ENCODE results near the gene SRSF7. TPM values are rescaled to one million over a fixed set of nuclear protein-coding genes. Genes with fewer than 3 reads are reported as not detected.

SRSF7 gene
- total and polyA plus RNA-seq, 2 donors (not counting 1 experiment from before 2014, with no cell fraction given): 283 to 505 TPM

DNA sequence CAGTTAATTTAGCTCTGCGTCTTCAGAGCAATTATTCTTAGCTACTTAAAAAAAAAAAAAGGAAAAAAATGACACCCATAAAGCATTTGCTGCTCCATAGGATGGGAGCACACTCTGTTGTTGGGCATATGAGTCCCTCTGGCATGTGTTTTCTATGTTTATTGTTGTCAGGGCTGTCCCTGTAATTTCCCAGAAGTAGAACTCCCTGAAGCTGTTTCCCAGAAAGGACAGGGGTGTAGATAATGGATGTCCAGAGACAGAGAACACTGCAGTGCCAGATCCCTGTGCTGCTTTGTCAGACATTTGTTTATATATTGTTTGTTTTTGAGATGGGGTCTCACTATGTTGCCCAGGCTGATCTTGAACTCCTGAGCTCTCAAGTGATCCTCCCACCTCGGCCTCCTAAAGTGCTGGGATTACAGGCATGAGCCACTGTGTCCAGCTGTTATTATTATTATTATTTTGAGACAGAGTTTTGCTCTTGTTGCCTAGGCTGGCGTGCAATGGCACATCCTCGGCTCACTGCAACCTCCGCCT lies 52.6 kb downstream of the SRSF7 start:
- H3K9me3 ChIP-seq (ENCODE audit: control extremely low read depth in 1 of 3, control insufficient read depth in 2 of 3, insufficient read depth in 1 of 3, low read length in 2 of 3): no peaks in the 10 kb centered on the region
- intact Hi-C loops (cut with micrococcal nuclease): no loop called here
- no peak overlapping the region for H3K9ac ChIP-seq (ENCODE audit: low read length)
- no peaks in the 10 kb centered on the region for H3K9me3 Mint-ChIP-seq (ENCODE audit: insufficient read depth)
- H4K20me1 ChIP-seq (ENCODE audit: control insufficient read depth, insufficient read depth, low read length, poor library complexity, severe bottlenecking): no peaks in the 10 kb centered on the region
- H3K4me1 ChIP-seq (ENCODE audit: control insufficient read depth in 2 of 2, insufficient read depth in 2 of 2, low read length in 2 of 2): no peaks in the 10 kb centered on the region
- ATAC-seq (ENCODE audit: low read depth) (no peak), DNase-seq (no peak)
- no peak overlapping the region for H3K4me2 ChIP-seq (replicated peaks; ENCODE audit: low read depth, low read length, poor library complexity, severe bottlenecking)
- no peak overlapping the region for H3K27ac Mint-ChIP-seq
- 90% methylated on average over 2 of the region's 5 CpGs for WGBS (ENCODE audit: insufficient coverage)
- no peak overlapping the region for H3K4me3 Mint-ChIP-seq
- ChIA-PET POLR2A (no interaction called here), CTCF (no interaction called here)
- H3K4me1 Mint-ChIP-seq: peaks cover 3% of the 10 kb centered on the region
- H3K79me2 ChIP-seq (ENCODE audit: control insufficient read depth, insufficient read depth, low read length): no peaks in the 10 kb centered on the region
- H3K27ac ChIP-seq (ENCODE audit: low read length in 2 of 2): no peak overlapping the region
- no peaks in the 10 kb centered on the region for H3K27me3 Mint-ChIP-seq
- no peaks in the 10 kb centered on the region for H3K36me3 ChIP-seq (replicated peaks in 1 of 2; ENCODE audit: control extremely low read depth in 1 of 2, control insufficient read depth in 1 of 2, extremely low read depth in 1 of 2, insufficient read depth in 2 of 2, low read length in 1 of 2)
- no peak overlapping the region for H3K4me3 ChIP-seq (ENCODE audit: control extremely low read depth in 1 of 5, extremely low read depth in 1 of 5, insufficient read depth in 1 of 5, low read depth in 2 of 5, low read length in 4 of 5)
- TF ChIP-seq, protein P1, sequence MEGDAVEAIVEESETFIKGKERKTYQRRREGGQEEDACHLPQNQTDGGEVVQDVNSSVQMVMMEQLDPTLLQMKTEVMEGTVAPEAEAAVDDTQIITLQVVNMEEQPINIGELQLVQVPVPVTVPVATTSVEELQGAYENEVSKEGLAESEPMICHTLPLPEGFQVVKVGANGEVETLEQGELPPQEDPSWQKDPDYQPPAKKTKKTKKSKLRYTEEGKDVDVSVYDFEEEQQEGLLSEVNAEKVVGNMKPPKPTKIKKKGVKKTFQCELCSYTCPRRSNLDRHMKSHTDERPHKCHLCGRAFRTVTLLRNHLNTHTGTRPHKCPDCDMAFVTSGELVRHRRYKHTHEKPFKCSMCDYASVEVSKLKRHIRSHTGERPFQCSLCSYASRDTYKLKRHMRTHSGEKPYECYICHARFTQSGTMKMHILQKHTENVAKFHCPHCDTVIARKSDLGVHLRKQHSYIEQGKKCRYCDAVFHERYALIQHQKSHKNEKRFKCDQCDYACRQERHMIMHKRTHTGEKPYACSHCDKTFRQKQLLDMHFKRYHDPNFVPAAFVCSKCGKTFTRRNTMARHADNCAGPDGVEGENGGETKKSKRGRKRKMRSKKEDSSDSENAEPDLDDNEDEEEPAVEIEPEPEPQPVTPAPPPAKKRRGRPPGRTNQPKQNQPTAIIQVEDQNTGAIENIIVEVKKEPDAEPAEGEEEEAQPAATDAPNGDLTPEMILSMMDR (IDR thresholded peaks at IDR 0.05): no peak
- TF ChIP-seq EZH2 (IDR thresholded peaks at IDR 0.05; ENCODE audit: borderline replicate concordance, insufficient read depth, low read depth, low read length, poor library complexity, severe bottlenecking): no peak
- H2AFZ ChIP-seq (ENCODE audit: insufficient read depth, low read depth, low read length, poor library complexity, severe bottlenecking): no peak overlapping the region
- H3K27me3 ChIP-seq (replicated peaks in 1 of 4; ENCODE audit: control extremely low read depth in 1 of 4, control insufficient read depth in 3 of 4, insufficient read depth in 4 of 4, low read length in 3 of 4): no peaks in the 10 kb centered on the region

DNA sequence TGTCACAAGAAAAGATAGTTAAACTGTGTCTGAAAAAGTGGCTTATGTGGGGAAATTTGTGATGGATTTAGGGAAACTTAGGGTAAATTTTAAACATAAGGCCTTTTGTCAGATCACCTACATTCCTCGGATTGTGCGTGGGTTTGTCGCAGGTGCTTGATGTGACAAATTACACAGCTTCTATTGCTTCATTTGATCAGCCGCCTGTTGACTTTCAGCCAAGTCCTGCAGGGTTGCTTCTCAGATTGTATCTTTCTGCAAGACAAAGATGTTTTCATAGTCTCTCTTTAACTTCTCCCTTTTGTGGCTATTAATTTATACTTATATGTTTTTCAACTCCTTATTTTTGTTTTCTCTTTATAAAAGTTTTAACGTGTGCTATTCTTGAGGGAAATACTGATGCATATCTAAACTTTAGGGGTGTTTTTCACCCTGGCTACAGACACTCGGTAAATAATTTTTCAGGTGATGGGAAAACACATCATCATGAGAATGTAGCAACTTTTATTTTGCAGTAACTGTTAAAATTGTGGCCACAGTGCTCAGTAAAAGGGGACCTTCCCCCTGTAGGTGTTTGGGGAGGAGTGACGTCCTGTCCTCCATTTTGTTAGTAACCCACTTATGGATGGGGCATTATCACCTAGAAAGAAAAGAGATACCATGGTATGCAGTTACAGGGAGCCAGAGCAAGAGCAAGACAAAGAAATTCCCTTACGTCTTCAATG lies 53.9 kb downstream of the SRSF7 start:
- ChIA-PET POLR2A (no interaction called here), CTCF (no interaction called here)
- Histone ChIP-seq H3K4me1 (ENCODE audit: control insufficient read depth in 2 of 2, insufficient read depth in 2 of 2, low read length in 2 of 2) (no peaks in the 10 kb centered on the region), H3K9ac (ENCODE audit: low read length) (no peak overlapping the region), H3K79me2 (ENCODE audit: control insufficient read depth, insufficient read depth, low read length) (no peaks in the 10 kb centered on the region), H2AFZ (ENCODE audit: insufficient read depth, low read depth, low read length, poor library complexity, severe bottlenecking) (no peak overlapping the region), H3K27ac (ENCODE audit: low read length in 2 of 2) (no peak overlapping the region), H3K36me3 (replicated peaks in 1 of 2; ENCODE audit: control extremely low read depth in 1 of 2, control insufficient read depth in 1 of 2, extremely low read depth in 1 of 2, insufficient read depth in 2 of 2, low read length in 1 of 2) (no peaks in the 10 kb centered on the region), H3K9me3 (ENCODE audit: control extremely low read depth in 1 of 3, control insufficient read depth in 2 of 3, insufficient read depth in 1 of 3, low read length in 2 of 3) (no peaks in the 10 kb centered on the region), H3K4me3 (ENCODE audit: control extremely low read depth in 1 of 5, extremely low read depth in 1 of 5, insufficient read depth in 1 of 5, low read depth in 2 of 5, low read length in 4 of 5) (no peak overlapping the region), H4K20me1 (ENCODE audit: control insufficient read depth, insufficient read depth, low read length, poor library complexity, severe bottlenecking) (no peaks in the 10 kb centered on the region), H3K4me2 (replicated peaks; ENCODE audit: low read depth, low read length, poor library complexity, severe bottlenecking) (no peak overlapping the region), H3K27me3 (replicated peaks in 1 of 4; ENCODE audit: control extremely low read depth in 1 of 4, control insufficient read depth in 3 of 4, insufficient read depth in 4 of 4, low read length in 3 of 4) (no peaks in the 10 kb centered on the region)
- no peak overlapping the region for H3K27ac Mint-ChIP-seq
- ATAC-seq (ENCODE audit: low read depth): no peak
- intact Hi-C loops (cut with micrococcal nuclease): no loop called here
- H3K9me3 Mint-ChIP-seq (ENCODE audit: insufficient read depth): no peaks in the 10 kb centered on the region
- H3K27me3 Mint-ChIP-seq: no peaks in the 10 kb centered on the region
- peaks cover 3% of the 10 kb centered on the region for H3K4me1 Mint-ChIP-seq
- H3K4me3 Mint-ChIP-seq: no peak overlapping the region
- TF ChIP-seq, protein P1 (IDR thresholded peaks at IDR 0.05): no peak
- no peak for TF ChIP-seq EZH2 (IDR thresholded peaks at IDR 0.05; ENCODE audit: borderline replicate concordance, insufficient read depth, low read depth, low read length, poor library complexity, severe bottlenecking)
- WGBS (ENCODE audit: insufficient coverage): no CpG with 5 or more reads among the region's 8 CpGs
- no peak for DNase-seq
